Activated CD4-positive, CD25-positive, alpha-beta regulatory T cell treated with anti-CD3 and anti-CD28 coated beads, Interleukin-2, amount 50 U/mL, for 72 hours (primary cell): Measurements from ENCODE around the gene PRKCE.

Experiments used
- DNase-seq: peaks from one replicate; pipeline ENCODE4 v3.0.0; 2021

The PRKCE gene

DNA sequence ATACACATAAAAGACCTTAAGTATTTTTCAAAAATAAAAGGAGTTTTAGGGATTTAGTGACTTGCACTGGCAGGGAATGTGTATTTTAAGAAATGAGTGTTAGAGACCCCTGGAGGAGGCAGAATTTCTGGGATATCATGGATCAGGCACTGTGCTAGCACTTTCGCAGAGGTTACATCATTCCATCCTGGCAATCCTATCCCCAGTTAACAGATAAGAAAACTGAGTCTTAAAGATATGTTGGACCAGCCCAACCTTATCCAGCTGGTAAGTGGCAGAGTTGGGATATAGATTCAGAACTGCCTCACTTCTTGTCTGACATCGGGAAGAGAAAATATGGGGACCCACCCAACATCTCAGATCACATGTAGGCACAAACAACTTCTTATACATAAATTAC lies 485.5 kb downstream of the PRKCE start:
- DNase-seq = no peak

DNA sequence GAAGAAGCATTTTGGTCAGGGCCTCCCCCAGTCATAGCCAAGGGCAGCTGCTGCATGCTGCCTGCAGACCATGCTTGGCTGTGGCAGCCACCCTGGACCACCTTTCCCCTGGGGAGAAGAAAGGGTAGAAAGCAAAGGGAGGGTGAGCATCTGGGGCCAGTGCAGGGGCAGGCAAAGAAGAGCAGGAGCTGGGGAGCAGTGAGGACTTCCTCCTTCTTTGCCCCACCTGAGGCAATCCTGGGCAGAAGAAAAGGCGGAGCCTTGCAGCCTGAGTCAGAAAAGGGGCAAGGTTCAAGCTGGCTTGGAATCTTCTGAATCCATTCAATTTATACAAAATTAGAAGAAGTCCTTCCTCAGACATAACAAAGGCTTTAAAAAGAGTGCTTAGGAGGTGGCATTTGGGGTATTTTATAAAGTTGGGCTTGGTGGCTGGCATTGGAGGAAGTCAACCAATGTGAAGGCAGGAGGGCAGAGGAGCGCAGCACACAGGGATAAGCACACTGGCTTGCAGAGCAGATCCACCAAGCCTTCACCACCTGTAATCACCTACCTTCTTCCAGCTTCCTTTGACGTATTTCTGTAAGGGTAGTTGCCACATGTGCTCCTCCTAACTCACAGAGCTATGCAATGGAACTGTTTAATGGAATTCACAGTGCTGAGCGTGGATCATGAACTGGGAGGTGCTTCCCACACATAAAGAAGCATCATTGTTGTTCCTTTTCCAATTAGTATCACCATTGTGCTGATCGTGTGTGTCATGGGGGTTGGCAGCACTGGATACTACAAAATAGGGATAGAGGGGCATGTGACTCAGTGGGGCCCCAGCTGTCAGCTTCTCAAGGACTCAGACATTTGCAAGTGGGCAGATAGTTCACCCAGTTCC lies 491.3 kb downstream of the PRKCE start:
- DNase-seq = no peak

DNA sequence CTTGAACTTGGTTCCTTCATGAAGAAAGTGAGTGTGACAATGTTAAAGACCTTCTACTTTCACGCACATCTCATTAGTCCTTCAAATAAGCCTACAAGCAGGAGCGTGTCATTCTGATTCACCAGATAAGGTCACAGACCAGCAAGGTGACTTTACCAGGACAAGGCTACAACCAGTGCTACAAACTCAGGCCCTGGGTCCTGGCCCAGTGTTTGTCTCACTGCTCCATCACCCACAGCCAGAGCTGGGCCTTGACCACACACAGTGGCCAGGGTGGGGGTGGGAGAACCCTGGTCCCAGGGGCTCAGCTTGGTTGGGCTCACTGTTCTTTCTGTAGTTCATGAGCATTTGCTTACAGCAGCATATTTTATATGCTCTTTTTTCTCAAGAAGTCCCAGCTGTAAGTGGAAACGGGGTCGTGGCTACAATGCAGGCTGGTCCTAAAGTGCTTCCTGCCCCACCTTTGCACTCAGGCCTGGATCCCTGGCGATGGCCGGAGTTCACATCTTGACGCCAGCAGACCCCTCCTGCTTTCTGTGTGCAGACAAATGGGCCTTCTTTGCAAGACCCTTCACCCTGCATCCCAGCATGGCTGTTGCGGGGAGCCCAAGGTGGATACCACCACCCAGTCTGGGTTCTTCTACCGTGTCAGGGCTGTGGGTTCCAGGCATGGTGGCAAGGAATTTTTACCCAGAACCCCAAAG lies 492.1 kb downstream of the PRKCE start:
- no peak for DNase-seq

DNA sequence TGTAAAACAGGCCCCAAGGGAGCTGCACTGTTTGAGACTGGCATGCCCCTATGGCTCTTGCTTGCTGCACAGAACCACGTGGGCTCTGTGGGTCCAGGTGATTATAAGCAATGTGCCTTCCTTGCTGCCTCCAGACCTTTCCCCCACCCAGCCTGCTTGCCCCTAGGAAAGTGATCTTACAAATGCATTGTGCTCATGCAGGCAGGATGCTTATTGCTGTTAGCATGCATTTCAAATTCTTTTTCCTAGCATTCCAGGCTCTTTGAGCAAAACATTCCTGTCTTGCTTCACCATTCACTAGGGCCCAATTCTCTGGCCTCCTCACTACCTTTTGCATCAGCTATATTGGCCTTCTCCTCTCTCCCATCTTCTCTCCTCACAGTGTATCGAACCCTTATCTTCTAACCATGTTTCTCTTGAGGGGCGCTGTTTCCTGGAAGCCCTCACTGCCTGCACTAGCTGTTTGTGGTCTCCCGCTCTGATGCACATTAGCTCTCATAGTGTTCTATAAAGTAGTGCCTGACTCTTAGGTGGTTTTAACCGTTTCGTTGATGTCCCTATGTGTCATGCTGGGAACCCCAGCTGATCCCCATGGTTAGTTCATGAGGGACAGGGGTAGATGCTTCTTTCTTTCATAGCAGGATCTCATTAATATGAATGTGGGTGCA lies 492.8 kb downstream of the PRKCE start:
- DNase-seq = no peak

DNA sequence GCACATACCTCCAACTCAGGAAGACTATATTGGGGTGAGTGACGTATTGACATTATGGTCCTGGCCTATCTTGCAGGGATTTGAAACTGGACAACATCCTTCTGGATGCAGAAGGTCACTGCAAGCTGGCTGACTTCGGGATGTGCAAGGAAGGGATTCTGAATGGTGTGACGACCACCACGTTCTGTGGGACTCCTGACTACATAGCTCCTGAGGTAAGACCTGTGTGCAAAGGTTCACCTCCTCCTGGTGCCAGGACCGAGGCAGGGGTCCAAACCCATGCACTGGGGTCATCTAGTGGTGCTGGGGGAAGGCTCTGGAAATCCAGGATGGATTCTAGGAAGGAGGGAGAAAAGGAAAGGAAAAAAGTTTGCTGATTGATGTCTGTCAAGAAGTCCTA lies 493.5 kb downstream of the PRKCE start:
- no peak for DNase-seq

DNA sequence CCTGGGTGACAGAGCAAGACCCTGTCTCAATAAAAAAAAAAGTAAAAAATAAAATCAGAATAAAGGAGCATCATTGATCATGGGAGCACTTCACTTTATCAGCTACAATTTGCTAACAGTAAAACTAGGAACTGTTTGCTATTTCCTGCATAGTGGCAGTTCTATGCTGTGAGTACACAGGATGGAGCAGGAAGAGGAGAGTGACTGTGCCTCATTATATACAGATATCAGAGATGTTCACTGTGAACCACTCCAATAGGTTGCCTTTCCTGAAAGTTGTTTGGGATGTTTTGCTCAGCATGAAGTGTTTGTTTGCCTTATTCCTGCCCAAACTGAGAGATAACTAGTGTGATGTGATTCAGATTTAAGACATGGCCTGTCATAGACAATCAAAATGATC lies 494.4 kb downstream of the PRKCE start:
- DNase-seq = no peak

DNA sequence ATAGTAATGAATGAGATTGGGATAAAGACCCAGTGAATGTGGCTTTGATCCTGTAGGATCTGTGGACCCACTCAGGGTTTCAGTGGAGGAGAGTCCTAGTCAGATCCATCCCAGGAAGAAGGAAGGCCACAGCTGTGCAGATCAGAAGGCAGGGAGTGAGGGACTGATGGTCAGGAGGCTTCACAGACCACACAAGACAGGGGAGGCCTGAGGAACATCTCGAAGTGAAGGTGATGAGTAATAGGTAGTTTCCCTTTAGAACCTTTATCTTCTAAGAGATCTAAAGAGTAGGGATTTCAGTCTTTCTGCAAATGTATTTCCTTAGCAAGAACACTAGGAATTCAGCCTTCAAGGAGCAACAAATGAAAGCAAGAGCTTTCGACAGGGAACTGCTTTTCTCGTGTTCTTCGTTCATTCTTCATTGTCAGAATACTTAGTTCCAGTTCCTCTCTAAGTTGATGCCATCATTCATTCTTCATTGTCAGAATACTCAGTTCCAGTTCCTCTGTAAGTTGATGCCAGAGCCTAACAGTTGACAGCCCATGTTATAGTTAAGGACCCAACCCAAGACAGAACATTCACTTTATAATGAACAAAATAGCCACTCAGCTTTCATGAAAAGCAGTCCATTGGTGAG lies 495.5 kb downstream of the PRKCE start:
- DNase-seq = no peak

DNA sequence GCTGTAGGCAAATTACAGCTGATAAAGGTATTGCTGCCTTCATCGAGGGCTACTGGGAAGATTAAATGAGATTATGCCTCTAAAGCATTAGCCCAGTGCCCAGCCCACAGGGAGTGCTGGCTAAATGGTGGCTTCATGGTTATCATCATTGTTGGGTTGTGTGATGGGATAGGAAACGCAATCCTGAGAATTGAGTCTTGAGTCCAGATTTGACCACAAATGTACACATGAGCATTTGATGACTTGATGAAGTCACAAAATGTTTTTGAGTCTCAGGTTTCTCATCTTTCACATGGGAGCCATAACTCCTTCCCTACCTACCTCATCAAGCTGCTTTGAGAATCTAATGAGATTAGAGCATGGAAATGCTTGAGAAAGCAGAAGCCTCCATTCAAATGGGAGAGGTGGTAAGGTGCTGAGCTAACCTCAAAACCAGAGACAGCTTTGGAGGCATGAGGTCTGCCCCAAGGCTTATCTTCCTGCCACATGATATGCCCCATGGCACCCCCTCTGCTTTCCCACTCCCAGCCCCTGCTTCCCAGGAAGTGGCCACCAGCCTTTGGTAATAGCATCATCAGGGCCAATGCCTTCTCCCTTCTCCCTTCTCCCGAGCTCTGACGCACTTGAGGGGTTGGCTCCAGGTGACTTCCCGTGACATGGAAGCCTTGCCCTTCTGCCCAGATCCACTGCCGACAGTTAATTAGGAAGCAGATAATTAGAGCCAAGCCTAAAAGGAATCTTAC lies 496.3 kb downstream of the PRKCE start:
- no peak for DNase-seq

DNA sequence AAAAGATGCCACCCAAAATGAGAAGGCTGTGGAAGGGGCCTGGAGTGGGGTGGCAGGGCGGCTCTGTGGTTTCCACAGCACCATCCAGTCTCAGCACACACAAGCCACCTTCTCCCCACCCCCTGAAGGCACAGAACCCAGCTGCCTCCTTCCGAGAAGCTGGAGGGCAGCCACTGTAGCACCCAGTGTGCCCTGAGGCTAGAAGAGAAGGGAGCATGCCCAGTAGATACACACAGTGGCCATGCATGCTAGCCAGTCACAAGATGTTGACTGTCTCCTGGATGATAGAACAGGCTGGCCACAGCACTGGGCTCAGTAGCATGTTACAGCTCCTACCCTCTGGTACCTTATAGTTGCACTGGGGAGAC lies 496.9 kb downstream of the PRKCE start:
- DNase-seq = no peak

DNA sequence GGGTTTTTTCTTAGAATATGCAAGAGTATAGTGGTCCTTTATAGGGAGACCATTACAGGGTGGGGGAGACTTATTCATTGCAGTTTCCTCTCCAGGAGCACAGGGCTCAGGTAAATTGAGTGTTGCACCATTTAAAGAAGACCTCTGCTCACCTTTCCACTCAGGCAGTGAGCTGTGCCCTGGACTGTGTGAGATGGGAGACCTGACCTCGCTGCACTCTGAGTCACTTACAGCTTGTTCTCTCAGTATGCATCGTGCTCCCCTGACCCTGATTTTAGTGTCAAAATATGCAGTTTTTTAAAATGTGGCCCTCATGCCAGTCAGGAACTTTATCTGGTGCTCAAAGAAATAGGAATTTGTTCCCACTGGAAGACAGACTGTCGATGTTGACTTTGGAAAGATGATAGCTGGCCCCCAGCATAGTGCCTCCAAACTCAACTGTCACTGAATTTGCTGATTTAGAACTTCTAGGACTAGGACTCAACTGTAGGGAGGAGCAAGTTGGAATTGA lies 499.0 kb downstream of the PRKCE start:
- no peak for DNase-seq

DNA sequence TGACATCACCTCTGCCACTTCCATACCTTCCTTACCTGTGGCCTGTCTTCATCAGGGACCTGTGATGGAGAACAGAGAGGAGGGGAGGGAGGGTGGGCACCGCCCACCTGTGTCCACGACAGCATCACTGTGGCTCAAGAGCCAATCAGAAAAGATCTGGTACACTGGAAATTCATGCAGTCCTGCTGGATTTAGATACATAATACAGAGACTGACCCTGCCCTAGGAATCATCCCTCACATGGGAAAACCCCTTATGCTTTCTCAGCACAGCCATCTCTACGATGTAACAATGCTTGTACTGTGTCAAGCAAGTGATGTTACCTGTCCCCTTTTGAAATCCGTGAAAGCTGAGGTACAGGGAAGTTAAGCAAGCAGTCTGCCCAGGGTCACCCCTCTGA lies 500.1 kb downstream of the PRKCE start:
- no peak for DNase-seq

DNA sequence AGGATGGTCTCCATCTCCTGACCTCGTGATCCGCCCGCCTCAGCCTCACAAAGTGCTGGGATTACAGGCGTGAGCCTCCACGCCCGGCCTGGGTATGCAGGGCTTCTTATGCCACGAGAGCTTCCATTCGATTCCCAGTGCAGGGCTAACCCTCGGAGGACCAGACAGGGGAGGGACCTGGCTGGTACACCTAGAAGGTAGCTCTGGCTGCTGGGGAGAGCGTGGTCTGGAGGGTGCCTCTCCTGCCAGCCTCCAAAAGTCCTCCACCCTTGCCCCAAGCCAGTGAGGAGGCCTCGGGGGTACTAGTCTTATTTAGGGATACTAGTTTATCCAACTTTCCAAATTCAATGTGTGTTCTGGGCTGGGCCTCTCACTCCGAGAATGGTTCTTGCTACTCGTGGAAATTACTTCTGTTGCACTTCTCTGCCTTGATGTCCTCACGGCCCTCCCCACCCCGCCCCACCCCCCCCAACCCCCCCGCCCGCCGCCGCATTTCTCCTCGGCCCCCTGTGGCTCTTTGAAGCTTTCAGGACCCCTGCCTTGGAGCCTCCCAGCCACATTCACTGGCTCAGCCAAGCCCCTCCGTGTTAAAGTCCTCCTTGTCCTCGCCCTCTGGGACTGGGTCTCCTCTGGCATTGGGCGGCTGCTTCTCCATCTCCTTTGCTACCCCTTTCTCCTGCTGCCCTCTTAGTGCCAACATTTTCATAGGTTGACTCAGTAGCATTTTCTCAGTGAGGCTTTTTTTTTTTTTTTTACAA lies 502.7 kb downstream of the PRKCE start:
- no peak for DNase-seq

DNA sequence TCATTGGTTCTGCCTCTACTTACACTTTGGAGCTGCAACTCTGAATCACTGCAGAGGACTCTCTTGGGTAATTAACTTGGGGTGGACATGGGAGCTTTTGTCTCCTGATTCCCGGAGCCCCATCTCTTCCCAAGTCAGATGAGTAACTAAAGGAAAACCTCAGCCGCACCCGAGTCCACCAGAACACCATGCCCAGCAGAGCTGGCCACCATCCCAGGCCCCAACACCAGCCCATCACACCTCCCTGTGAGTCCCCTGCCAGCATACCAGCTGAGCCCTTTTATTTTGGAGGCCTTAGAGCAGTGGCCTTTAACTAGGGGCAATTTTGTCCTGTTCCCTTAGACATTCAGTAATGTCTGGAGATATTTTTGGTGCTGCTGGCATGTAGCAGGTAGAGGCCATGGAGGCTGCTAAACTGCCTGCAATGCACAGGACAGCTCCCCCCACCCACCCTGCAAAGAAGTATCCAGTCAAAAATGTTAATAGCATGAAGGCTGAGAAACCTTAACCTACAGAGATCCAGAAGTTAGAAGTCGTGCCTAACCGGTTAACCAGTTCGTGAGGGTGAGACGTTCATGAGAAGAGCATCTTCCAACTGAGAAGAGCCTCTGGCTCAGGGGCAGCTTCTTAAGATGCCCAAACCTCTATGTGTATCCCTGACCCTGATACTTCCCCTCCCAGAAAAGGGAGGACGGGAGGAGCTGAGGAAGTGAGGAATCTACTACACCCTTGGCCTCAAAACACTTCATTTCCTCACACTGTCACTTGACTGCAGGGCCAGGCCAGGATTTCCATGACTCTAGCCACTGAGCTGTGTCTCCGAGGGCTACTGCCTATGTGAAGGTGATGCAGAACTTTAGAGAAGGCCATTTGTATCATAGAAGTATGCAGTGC lies 505.8 kb downstream of the PRKCE start:
- no peak for DNase-seq

DNA sequence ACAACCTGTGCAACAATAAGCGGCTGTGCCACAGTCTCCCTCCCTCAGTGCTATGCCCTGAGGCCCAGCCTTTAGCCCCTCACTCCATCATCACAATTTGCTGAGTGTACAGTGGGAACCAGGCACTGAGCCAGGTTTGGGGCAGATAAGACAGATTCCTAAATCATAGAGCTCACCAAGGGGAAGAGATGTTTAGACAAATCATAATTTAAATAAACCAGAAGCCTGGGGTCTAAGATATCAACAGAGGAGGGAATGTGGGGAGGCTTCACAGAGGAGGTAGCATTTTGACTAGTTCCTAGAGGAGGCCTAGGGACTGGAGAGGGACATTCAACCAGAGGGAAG lies 506.5 kb downstream of the PRKCE start:
- no peak for DNase-seq

DNA sequence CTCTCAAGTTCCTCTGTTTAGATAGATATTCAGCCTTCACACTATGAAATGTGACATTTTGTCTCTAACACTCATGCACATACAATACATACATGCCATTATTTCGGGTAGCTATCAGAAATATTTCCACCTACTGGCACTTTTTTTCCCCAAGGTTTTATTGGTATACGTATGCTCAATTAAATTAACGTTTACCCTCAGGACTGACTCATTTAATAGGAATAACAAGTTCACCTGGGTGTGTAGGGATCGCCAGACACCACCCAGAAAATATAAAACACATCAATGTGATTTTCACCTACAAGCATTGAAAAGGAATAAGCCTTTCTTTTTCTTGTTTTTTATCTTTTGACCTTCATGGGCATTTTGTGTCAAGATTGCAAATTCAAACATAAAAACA lies 507.2 kb downstream of the PRKCE start:
- no peak for DNase-seq

DNA sequence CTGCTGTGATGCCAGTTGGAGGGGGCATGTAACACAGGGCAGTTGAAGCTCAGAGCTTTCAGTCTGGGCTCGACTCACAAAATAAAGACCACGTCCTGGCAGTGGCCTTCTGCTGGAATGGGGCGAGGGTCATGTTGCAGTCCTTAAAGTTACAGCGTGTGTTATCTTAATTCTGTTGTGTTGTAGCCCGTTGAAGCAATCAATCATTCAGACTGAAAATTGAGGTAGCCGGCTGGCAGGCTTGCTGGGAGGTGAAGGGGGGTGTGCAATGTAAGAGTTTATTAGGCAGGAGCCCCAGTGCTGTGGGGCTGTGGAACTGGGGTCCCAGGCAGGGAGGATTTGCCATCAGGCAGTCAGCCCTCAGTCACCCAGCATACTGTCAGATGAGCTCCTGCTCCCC lies 508.9 kb downstream of the PRKCE start:
- no peak for DNase-seq

DNA sequence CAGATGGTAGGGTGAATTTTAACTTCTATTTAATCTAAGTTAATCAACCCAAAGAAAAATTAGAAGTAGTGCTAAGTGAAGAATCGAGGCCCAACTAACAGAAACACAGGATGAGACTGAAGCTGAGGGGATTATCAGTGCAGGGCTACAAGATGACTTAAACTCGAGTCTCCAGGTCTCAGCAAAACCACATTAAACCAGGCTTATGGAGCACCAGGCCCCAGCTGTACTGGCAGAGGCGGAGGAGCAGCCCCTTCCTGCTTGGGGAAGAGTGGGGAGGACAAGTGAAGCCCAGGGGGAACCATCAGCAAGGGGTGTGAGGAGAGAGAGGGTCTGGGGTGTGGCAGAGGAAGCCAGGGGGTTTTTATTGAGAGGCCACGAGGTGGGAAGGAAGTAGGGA lies 509.8 kb downstream of the PRKCE start:
- DNase-seq = no peak

DNA sequence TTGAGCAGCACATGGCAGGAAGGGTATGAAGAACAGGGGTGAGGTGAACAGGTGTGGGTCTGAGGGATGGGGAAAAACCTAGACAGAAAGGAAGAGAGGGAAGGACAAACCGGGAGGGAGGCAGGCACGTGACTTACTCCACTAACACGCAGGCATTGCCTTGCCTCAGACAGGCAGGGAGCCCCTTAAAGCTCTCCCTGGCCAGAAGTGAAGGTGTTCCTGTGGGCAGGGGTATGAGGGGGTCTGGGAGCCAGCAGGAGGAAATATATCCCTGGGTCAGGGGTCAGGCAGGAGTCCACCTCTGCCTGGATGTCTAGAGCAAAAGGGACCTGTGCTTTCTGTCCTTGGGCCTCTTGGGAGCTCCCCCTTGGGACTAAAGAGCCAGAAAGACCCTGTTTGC lies 510.4 kb downstream of the PRKCE start:
- no peak for DNase-seq

DNA sequence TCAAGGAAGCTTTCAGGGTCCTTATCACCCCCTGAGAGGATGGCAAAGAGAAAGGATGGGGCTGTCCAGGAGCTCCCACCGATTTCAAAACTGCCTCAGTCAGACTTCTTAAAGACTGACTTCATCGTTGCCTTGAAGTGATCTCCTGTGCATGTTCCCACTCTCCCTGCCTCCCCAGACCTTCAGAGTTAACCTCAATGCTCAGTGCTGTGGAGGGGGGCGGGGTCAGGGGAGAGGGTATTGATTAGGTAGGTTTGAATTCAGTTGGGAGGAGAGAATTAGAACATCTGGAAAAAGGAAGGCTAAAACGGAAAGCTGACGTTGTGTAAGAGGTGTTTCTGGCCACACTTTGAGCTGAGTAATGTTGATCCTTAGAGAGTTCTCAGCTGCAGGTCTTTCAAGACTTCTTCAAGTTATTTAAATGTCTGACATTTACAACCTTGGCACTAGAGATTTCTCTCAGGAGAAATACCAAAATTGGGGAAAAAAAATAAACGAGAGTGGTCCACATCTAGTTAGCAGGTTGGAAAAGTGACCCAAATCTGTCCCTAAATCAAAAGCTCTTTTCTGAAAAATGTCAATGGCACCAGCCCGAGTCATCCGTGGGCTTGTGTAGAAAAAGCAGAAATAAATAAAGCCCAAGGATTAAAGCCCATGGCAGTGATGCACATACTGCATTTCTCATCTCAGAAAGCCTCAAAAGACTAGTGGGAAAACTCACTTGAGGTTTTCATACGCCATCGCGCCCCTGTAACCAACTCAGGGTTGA lies 511.0 kb downstream of the PRKCE start:
- no peak for DNase-seq

DNA sequence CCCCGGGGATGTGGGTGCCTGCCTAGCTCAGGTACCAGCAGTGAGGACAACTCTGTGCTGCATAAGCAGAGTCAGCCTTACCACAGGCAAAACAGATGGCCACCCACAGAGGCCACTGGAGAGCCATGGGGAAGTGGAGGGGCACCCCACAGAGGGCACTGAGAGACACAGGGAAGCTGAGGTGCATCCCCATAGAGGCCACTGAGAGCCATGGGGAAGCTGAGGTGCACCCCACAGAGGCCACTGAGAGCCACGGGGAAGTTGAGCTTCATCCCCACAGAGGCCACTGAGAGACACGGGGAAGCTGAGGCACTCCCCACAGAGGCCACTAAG lies 511.6 kb downstream of the PRKCE start:
- DNase-seq = no peak
